Measurements from ENCODE around the gene SLC39A3. TPM values are rescaled to one million over a fixed set of nuclear protein-coding genes. Genes with fewer than 3 reads are reported as not detected.
"Not testable (repeated sequence)": the region's sequence is repeated elsewhere in the genome, so short reads cannot be mapped to it uniquely, and the experiment has no call there.

SLC39A3 gene
- total RNA-seq, 2 donors from 2014 or later, result 28.7 to 37.2 TPM

DNA sequence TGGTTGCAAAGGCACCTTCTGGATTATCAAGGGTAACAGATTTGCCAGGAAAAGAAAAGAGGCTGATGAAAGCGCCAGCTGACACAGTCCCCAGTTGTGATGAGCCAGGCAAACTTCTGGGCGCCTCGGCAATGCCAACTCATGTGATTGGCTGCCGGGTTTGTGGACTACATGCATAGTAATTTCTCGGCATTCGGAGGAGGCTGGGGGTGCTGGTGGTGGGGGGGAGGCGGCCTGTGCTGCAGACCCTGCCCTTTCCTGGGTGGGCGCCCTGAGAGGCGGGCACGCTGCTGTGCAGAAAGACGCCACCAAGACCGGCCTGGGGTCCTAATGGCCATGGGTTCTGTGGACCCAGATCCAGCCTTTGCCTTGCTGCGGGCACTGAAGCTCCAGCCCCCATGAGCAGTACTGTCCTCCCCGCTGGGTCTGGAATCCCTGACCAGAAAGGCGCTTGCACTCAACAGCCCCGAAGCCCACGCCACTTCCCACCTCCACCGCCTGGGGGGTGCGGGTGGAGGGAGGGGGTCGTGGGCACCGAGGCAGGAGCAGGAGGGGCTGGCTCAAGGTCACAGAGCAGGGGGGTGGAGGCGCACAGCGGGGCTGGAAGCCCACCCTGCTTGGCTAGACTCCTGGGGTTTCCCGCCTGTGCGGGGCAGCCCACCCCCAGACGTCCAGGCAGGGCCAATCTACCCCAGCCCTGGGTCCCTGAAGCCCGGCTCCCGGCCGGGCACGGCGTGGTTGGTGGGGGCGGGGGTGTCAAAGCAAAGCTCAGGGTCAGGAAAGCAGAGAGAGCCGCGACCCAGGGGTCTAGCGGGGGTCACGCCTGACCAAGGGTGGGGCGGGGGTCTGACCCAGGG lies 19.7 kb downstream of the SLC39A3 start:
- peaks cover 4% of the 10 kb centered on the region for H3K4me1 Mint-ChIP-seq (ENCODE audit: low read depth)
- H3K27me3 Mint-ChIP-seq (ENCODE audit: low read depth), result peaks cover 15% of the 10 kb centered on the region
- H3K9me3 Mint-ChIP-seq, result peaks cover 4% of the 10 kb centered on the region in 2 donors
- ATAC-seq (replicated peaks in 1 of 2) (peak in 1 of 2 donors; percentile 33), DNase-seq (no peak)
- peaks cover 0 to 5% of the 10 kb centered on the region in 2 donors for H3K36me3 Mint-ChIP-seq (ENCODE audit: insufficient read depth in 2 of 2)
- H3K27ac Mint-ChIP-seq, result no peak overlapping the region
- H3K4me3 Mint-ChIP-seq, result peak overlapping the region; percentile 51 to 52

DNA sequence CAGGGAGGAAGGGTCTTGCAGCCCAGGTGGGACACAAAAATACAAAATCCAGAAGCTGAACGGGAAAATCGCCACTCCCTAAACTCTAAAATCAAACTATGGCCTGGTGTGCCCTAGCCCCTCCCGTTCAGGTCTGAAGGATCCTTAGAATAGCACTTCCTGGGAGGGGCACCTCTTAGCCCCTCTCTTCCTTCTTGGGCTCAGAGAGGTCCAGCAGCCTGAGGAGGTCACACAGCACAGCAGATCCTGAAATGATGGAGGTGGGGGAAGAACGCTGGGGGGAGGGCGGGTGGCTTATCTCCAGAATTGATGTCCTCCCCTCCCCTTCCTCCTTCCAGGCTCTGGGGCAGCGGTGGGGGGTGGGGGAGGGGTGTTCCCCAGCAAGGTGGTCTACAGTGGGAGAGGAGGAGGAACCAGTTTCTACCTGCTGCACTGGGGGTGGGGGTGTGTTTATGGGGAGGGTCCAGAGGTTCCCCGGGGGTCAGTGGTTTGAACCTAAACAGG lies 20.5 kb downstream of the SLC39A3 start:
- H3K36me3 Mint-ChIP-seq (ENCODE audit: insufficient read depth in 2 of 2), result peaks cover 2 to 7% of the 10 kb centered on the region in 2 donors
- peaks cover 5 to 6% of the 10 kb centered on the region in 2 donors for H3K9me3 Mint-ChIP-seq
- H3K4me3 Mint-ChIP-seq, result peak overlapping the region in 1 of 2 donors; percentile 50
- peaks cover 4% of the 10 kb centered on the region for H3K4me1 Mint-ChIP-seq (ENCODE audit: low read depth)
- H3K27ac Mint-ChIP-seq, result no peak overlapping the region
- ATAC-seq (replicated peaks in 1 of 2) (no peak), DNase-seq (no peak)
- H3K27me3 Mint-ChIP-seq (ENCODE audit: low read depth), result peaks cover 10% of the 10 kb centered on the region

DNA sequence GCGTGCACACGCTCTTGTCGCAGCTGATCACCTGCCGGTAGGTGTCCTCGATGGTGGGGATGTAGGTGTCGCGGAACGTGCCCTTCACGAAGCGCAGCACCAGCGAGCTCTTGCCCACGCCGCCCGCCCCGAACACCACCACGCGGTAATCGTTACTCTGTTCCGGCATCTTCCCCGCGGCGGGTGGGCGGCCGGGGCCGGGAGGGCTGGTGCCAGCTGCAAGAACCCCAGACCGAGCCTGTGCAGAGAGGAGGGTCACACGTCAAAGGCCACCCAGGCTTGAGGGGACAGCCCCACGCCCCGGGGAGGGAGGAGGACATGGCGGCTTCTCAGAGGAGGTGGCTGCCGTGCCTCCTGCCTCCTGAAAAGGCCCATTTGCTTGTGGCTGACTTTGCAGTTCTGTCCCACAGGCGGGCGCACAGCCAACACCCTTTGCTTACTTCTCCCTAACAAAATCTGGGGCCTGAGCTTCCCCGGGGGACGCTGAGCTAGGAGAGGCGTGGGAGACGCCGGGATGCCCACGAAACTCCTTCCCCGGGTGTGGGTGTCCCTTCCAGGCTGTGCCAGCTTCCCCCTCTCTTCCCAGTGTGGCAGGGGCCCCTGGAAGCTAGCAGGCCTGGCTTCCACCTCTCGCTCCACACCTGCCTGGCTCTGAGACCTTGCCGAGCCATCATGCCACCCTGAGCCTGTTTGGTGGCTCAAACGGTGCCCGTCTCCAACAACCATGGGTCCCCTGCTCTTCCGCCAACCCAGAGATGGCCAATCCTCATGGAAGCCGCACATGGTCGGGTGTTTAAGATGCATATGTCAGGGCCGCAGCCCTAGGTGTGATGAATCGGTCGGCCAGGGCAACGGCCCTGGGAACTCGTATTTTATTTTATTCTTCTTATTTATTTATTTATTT lies 21.9 kb downstream of the SLC39A3 start:
- no peak overlapping the region for H3K27ac Mint-ChIP-seq
- H3K9me3 Mint-ChIP-seq, result peaks cover 5 to 6% of the 10 kb centered on the region in 2 donors
- no peak overlapping the region for H3K4me3 Mint-ChIP-seq
- peaks cover 6% of the 10 kb centered on the region for H3K27me3 Mint-ChIP-seq (ENCODE audit: low read depth)
- H3K36me3 Mint-ChIP-seq (ENCODE audit: insufficient read depth in 2 of 2), result peaks cover 2 to 7% of the 10 kb centered on the region in 2 donors
- DNase-seq (no peak), ATAC-seq (replicated peaks in 1 of 2) (no peak)
- H3K4me1 Mint-ChIP-seq (ENCODE audit: low read depth), result peaks cover 4% of the 10 kb centered on the region

DNA sequence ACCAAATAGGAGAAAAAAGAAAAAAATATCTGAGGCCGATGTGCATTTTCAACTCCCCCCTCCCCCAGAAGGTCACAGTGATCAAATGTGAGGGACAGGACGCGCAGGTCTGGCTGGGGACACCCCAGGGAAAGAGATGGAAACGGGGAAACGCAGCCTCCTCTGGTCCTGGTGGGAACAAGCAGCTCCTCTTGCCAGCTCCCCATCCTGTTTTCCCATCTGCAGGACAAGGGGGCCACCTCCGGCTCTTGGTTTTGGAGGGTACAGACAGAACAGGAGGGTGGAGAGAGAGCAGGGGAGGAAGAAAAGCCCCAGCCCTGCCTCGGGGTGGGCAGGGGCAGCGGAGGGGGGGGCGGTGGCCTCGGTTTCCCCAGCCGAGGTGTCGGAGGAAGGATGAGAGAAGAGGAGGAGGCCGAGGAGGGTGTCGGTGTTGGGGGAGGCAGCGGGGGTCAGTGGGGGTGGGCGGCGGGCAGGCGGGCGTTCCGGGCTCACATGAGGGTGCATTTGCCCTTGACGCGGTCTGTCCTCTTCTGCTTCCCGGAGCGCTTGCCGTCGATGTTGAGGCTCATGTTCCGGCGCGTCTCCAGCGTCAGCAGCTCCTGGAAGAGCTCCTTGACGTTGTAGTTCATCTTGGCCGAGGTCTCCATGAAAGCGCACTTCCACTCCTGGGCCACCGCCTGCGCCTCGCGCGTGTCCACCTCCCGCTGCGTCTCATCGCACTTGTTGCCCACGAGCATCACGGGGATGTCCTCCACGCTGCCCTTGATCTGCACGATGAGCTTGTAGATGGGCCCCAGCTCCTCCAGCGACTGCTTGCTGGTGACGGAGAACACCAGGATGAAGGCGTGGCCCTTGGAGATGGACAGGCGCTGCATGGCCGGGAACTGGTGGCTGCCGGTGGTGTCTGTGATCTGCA lies 22.8 kb downstream of the SLC39A3 start:
- H3K4me3 Mint-ChIP-seq, result no peak overlapping the region
- ATAC-seq (replicated peaks in 1 of 2) (no peak), DNase-seq (no peak)
- H3K27me3 Mint-ChIP-seq (ENCODE audit: low read depth), result peaks cover 6% of the 10 kb centered on the region
- peaks cover 5 to 6% of the 10 kb centered on the region in 2 donors for H3K9me3 Mint-ChIP-seq
- peaks cover 5% of the 10 kb centered on the region for H3K4me1 Mint-ChIP-seq (ENCODE audit: low read depth)
- no peak overlapping the region for H3K27ac Mint-ChIP-seq
- peaks cover 2 to 7% of the 10 kb centered on the region in 2 donors for H3K36me3 Mint-ChIP-seq (ENCODE audit: insufficient read depth in 2 of 2)

DNA sequence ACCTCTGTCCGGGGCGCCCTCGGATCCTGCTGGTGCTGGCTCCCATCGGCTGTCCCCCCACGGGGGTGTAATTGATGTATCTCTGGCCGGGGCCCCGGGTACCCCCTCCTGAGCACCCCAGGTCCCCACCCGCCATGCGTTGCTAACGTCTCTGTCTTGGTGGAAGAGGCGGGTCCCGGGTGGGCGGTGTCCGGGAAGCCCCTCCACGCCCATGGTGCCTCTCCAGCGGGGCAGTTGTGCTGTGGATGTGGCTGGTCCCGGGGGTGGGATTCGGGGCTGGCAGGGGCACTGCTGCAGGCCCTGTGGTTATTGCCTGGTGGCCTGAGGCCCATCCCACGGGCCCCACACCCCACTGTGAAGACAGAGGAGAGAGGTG lies 23.6 kb downstream of the SLC39A3 start:
- H3K4me3 Mint-ChIP-seq, result no peak overlapping the region
- H3K36me3 Mint-ChIP-seq (ENCODE audit: insufficient read depth in 2 of 2), result peaks cover 2 to 7% of the 10 kb centered on the region in 2 donors
- no peak overlapping the region for H3K27ac Mint-ChIP-seq
- H3K4me1 Mint-ChIP-seq (ENCODE audit: low read depth), result peaks cover 8% of the 10 kb centered on the region
- peaks cover 5 to 6% of the 10 kb centered on the region in 2 donors for H3K9me3 Mint-ChIP-seq
- DNase-seq (no peak), ATAC-seq (replicated peaks in 1 of 2) (no peak)
- peaks cover 6% of the 10 kb centered on the region for H3K27me3 Mint-ChIP-seq (ENCODE audit: low read depth)

DNA sequence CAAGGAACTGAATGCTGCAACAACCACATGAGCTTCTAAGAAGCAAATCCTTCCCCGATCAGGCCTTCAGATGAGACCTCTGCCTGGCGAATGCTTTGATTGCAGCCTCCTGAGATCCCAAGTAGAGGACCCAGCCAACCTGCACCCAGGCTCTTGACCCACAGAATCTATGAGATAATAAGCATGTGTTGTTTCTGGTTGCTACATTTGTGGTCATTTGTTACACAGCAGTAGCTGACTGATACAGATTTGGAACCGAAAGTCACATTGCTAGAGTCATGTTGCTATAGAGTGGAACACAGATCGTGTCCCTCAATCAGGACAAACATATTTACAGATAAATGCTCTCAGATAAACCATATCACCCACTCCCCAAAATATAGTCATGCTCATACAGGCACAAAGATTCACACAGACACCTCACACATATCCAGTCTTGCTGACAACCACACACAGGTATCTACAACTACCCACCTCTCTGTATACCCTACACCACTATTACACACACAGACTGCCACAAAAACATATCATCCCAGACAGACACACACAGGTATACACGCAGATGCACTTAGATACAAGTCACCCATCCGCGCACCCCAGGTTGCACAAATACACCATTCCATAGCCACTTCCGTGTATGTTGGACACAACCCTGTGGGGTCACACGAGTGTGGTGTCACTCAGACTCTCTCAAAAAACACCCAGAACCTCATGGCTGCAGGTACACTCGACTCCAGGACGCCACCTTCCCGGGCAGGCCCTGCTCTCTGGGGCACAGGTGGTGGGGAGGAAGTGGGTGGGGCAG lies 24.1 kb downstream of the SLC39A3 start:
- no peak for ATAC-seq (replicated peaks in 1 of 2)
- Mint-ChIP-seq H3K36me3 (ENCODE audit: insufficient read depth in 2 of 2) (peaks cover 2 to 7% of the 10 kb centered on the region in 2 donors), H3K27me3 (ENCODE audit: low read depth) (peaks cover 6% of the 10 kb centered on the region), H3K27ac (no peak overlapping the region), H3K4me1 (ENCODE audit: low read depth) (peaks cover 12% of the 10 kb centered on the region), H3K9me3 (peaks cover 5 to 6% of the 10 kb centered on the region in 2 donors), H3K4me3 (no peak overlapping the region)
- DNase-seq, result no peak

DNA sequence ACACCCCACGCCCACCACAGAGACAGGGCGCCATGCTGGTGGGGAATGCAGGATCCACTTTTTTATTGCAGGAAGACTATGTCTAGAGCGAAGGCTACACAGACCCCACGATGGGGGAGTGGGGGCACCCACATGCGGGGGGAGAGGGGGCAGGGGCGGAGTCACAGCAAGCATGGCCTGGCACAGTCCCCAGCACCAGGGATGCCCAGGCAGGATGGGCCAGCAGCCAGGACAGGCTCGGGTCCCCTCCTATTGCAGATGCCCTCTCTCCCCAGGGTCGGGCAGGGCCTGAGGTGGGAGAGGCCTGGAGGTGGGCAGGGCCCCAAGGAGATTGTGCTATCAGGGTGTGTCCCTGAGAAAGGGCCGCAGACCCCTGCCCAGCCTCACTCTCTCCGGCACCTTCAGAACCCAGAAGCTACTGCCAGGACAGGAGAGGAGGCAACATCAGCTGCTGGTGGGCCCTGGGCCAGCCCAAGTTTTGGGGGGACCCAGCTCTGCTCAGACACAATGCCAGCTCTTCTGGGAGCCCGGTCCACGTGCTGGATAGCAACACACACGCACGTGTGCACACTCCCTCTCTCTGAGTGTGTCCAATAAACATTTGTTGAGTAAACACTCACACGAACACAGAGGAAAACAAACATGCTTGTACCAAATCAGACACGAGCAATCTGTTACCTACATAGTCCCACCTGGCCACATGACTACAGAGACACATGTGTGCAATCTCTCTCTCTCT lies 25.1 kb downstream of the SLC39A3 start:
- ATAC-seq (replicated peaks in 1 of 2) (no peak), DNase-seq (no peak)
- H3K36me3 Mint-ChIP-seq (ENCODE audit: insufficient read depth in 2 of 2), result peaks cover 2 to 7% of the 10 kb centered on the region in 2 donors
- H3K27ac Mint-ChIP-seq, result no peak overlapping the region
- H3K4me1 Mint-ChIP-seq (ENCODE audit: low read depth), result peaks cover 10% of the 10 kb centered on the region
- peaks cover 3% of the 10 kb centered on the region for H3K27me3 Mint-ChIP-seq (ENCODE audit: low read depth)
- no peak overlapping the region for H3K4me3 Mint-ChIP-seq
- peaks cover 5 to 6% of the 10 kb centered on the region in 2 donors for H3K9me3 Mint-ChIP-seq

DNA sequence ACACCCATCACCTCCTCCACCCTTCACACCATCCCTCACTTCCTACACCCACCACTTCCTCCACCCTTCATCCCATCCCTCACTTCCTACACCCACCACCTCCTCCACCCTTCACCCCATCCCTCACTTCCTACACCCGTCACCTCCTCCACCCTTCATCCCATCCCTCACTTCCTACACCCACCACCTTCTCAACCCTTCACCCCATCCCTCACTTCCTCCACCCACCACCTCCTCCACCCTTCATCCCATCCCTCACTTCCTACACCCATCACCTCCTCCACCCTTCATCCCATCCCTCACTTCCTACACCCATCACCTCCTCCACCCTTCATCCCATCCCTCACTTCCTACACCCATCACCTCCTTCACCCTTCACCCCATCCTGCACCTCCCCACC lies 25.7 kb downstream of the SLC39A3 start:
- not testable (repeated sequence) for H3K4me3 Mint-ChIP-seq; H3K27ac Mint-ChIP-seq; H3K4me1 Mint-ChIP-seq (ENCODE audit: low read depth); DNase-seq; H3K36me3 Mint-ChIP-seq (ENCODE audit: insufficient read depth in 2 of 2); H3K27me3 Mint-ChIP-seq (ENCODE audit: low read depth); ATAC-seq (replicated peaks in 1 of 2); H3K9me3 Mint-ChIP-seq

DNA sequence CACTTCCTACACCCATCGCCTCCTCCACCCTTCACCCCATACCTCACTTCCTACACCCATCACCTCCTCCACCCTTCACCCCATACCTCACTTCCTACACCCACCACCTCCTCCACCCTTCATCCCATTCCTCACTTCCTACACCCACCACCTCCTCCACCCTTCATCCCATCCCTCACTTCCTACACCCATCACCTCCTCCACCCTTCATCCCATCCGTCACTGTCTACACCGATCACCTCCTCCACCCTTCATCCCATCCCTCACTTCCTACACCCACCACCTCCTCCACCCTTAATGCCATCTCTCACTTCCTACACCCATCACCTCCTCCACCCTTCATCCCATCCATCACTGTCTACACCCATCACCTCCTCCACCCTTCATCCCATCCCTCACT lies 26.6 kb downstream of the SLC39A3 start:
- H3K4me1 Mint-ChIP-seq (ENCODE audit: low read depth); H3K27me3 Mint-ChIP-seq (ENCODE audit: low read depth); DNase-seq; H3K9me3 Mint-ChIP-seq; H3K27ac Mint-ChIP-seq; H3K4me3 Mint-ChIP-seq; ATAC-seq (replicated peaks in 1 of 2); H3K36me3 Mint-ChIP-seq (ENCODE audit: insufficient read depth in 2 of 2): not testable (repeated sequence)

DNA sequence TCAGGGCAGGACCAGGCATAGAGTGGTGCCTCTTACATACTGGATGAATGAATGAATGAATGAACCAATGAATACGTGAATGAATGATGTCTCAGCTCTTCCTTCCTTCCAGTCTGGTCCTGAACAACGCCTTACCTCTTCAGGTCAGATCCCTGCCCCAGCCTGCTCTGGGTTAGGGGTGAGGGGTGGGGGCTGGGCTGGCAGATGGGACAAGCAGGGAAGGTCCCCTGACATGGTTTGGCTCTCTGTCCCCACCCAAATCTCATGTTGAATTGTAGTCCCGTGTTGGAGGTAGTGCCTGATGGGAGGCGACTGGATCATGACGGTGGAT lies 28.0 kb downstream of the SLC39A3 start:
- no peak overlapping the region for H3K4me3 Mint-ChIP-seq
- H3K27me3 Mint-ChIP-seq (ENCODE audit: low read depth), result no peaks in the 10 kb centered on the region
- H3K9me3 Mint-ChIP-seq, result peaks cover 5 to 6% of the 10 kb centered on the region in 2 donors
- no peak for ATAC-seq (replicated peaks in 1 of 2)
- no peak overlapping the region for H3K27ac Mint-ChIP-seq
- H3K36me3 Mint-ChIP-seq (ENCODE audit: insufficient read depth in 2 of 2), result peaks cover 2 to 7% of the 10 kb centered on the region in 2 donors
- peaks cover 9% of the 10 kb centered on the region for H3K4me1 Mint-ChIP-seq (ENCODE audit: low read depth)
- DNase-seq, result no peak

DNA sequence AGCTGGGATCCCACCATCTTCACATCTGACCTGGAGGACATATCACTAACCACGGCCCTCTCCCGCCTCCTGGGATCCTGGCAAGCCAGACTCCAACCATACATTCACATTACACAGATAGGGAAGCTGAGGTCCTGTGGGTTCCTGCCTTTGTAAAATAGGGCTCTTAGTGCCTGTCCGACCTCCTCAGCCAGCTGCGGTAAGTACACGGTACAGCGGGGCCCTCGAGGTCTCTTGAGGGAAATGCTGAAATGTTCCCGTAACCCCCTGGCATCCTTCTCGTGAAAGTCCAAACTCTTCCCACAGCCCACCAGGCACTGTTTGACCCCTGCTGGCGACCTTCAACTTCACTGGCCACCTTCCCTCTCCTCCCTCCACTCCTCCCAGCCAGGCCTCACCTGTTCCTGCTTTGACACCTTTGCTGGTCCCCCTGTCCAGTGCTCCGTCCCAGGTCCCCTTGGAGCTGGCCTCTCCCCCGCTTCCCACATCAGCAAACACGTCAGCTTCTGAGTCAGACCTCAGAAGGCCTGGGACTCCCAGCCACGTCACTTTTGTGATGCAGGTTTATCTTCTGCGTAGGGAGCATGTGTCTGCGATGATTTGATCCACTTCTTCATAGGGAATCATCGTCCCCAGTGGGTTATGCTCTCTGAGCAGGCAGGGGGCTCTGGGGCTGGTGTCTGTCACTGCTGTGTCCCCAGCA lies 28.5 kb downstream of the SLC39A3 start:
- ATAC-seq (replicated peaks in 1 of 2), result no peak
- H3K36me3 Mint-ChIP-seq (ENCODE audit: insufficient read depth in 2 of 2), result peaks cover 2 to 7% of the 10 kb centered on the region in 2 donors

More for the DNA sequence above, 28.5 kb downstream of the SLC39A3 start:
- Mint-ChIP-seq H3K27ac (no peak overlapping the region), H3K9me3 (peaks cover 5 to 6% of the 10 kb centered on the region in 2 donors), H3K27me3 (ENCODE audit: low read depth) (no peaks in the 10 kb centered on the region), H3K4me1 (ENCODE audit: low read depth) (peaks cover 9% of the 10 kb centered on the region), H3K4me3 (no peak overlapping the region)
- no peak for DNase-seq
